Esophagus muscularis mucosa (tissue), 4 donors: ENCODE measurements around the gene RETREG1. TPM values are rescaled to one million over a fixed set of nuclear protein-coding genes. Genes with fewer than 3 reads are reported as not detected.

Experiments used
- DNase-seq: peaks from one replicate; pipeline ENCODE4 v3.0.0-alpha.2; 2017; ENCODE audit errors: extremely low spot score
- H3K27ac ChIP-seq, 4 donors: fragments of 200-600 bp; sonication (generic); replicated peaks in 1 of 4; 1 replicate in 3 of 4; 2 replicates in 1 of 4; pipeline ENCODE4 v1.5.1; 2016 to 2019; ENCODE audit warnings: mild to moderate bottlenecking in 1 of 4
- H3K27me3 ChIP-seq, 4 donors: fragments of 200-600 bp; sonication (generic); one replicate each; pipeline versions ENCODE4 v1.5.1 to v1.6.0; 2016 to 2019
- H3K36me3 ChIP-seq, 4 donors: fragments of 200-600 bp; sonication (generic); one replicate each; pipeline ENCODE4 v1.5.1; 2016 to 2019
- H3K4me1 ChIP-seq, 4 donors: fragments of 200-600 bp; sonication (generic); one replicate each; pipeline ENCODE4 v1.5.1; 2016 to 2019
- H3K4me3 ChIP-seq, 4 donors: fragments of 200-600 bp; sonication (generic); 1 replicate in 2 of 4; 2 replicates in 2 of 4; pipeline ENCODE4 v1.5.1; 2016 to 2019; ENCODE audit warnings: mild to moderate bottlenecking in 4 of 4, moderate library complexity in 1 of 4
- H3K9me3 ChIP-seq, 4 donors: fragments of 200-600 bp; sonication (generic); 1 replicate in 3 of 4; 2 replicates in 1 of 4; pipeline ENCODE4 v1.5.1; 2016 to 2019
- EP300 ChIP-seq: sonication (generic); formaldehyde crosslinking; IDR thresholded peaks from one replicate; pipeline ENCODE4 v1.6.1; 2017; ENCODE audit warnings: antibody characterized with exemption
- POLR2A ChIP-seq: fragments of 450-650 bp; IDR thresholded peaks from one replicate; pipeline ENCODE4 v1.6.1; 2017; ENCODE audit warnings: antibody characterized with exemption, moderate library complexity, mild to moderate bottlenecking, low read depth
- POLR2AphosphoS5 ChIP-seq, 2 donors: sonication (generic); formaldehyde crosslinking; IDR thresholded peaks; one replicate each; pipeline ENCODE4 v1.6.1; 2017; ENCODE audit warnings: antibody characterized with exemption in 2 of 2
- WGBS: methylation state at CpG from one replicate; pipeline ENCODE4 v1.1.5; 2018; 5-methylcytosine and 5-hydroxymethylcytosine counted together
- intact Hi-C: fragments of 100-400 bp; cut with DNase I; formaldehyde crosslinking; loops from one replicate; pipeline ENCODE4 v1.15.1; 2023
- total RNA-seq, 4 donors: library from RNA; depleted of rRNA; stranded (reverse); fragments of >200 nt; gene quantifications; one replicate each; pipeline versions ENCODE4 v1.1.0 to v1.2.1, GENCODE V29; 2016
- TF ChIP-seq, protein P1 (sequence below), 3 experiments: fragments of 200-600 bp in 2 of 3; fragments of 450-650 bp in 1 of 3; sonication (generic) in 2 of 3; IDR thresholded peaks; one replicate each; pipeline ENCODE4 v1.5.1; 2017 to 2019; ENCODE audit warnings: antibody characterized with exemption in 3 of 3, mild to moderate bottlenecking in 2 of 3, moderate library complexity in 1 of 3

The RETREG1 gene
- total RNA-seq, 4 donors from 2014 or later = 7.5 to 13.0 (median 10.3) TPM

GRCh38 chr5:16486711-16487111, 130.1 kb downstream of the RETREG1 start:
- no peaks in the 10 kb centered on the region for H3K27me3 ChIP-seq
- no peak for DNase-seq
- no peak overlapping the region for H3K27ac ChIP-seq
- H3K4me3 ChIP-seq = no peak overlapping the region
- TF ChIP-seq EP300 = no peak
- no peak for TF ChIP-seq POLR2AphosphoS5 (IDR thresholded peaks at IDR 0.05)
- TF ChIP-seq, protein P1, sequence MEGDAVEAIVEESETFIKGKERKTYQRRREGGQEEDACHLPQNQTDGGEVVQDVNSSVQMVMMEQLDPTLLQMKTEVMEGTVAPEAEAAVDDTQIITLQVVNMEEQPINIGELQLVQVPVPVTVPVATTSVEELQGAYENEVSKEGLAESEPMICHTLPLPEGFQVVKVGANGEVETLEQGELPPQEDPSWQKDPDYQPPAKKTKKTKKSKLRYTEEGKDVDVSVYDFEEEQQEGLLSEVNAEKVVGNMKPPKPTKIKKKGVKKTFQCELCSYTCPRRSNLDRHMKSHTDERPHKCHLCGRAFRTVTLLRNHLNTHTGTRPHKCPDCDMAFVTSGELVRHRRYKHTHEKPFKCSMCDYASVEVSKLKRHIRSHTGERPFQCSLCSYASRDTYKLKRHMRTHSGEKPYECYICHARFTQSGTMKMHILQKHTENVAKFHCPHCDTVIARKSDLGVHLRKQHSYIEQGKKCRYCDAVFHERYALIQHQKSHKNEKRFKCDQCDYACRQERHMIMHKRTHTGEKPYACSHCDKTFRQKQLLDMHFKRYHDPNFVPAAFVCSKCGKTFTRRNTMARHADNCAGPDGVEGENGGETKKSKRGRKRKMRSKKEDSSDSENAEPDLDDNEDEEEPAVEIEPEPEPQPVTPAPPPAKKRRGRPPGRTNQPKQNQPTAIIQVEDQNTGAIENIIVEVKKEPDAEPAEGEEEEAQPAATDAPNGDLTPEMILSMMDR (IDR thresholded peaks at IDR 0.05) = no peak
- TF ChIP-seq POLR2A = no peak
- peaks cover 0 to 6% (median under 1%) of the 10 kb centered on the region in 4 donors for H3K4me1 ChIP-seq
- H3K9me3 ChIP-seq = no peaks in the 10 kb centered on the region
- WGBS = 70% methylated on average over 4 of the region's 4 CpGs
- H3K36me3 ChIP-seq = no peaks in the 10 kb centered on the region
- intact Hi-C loops = loop anchor here (10.0 kb wide), 1 partner anchor 178 kb away; no protein-coding TSS in a partner anchor

DNA sequence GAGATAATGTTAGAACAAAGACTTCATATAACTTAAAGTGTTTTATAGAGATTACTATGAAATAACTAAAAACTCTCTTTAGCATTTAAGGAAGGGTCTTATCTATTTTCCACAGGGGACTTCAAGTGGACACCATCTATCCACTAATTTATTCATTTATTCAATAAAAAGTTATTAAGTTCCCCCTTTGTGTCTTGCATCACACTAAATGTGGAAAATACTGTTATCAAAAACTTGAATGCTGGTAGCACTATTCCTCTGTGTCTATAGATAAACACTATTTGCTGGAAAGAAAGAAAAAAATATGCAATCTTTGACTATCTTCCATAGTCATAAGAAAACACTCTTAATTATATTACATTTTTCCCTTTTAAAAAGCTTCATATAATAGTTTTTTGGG, 131.1 kb downstream of the RETREG1 start:
- TF ChIP-seq EP300 (no peak), POLR2AphosphoS5 (IDR thresholded peaks at IDR 0.05) (no peak), POLR2A (no peak)
- TF ChIP-seq, protein P1 (IDR thresholded peaks at IDR 0.05) = no peak
- no peak overlapping the region for H3K27ac ChIP-seq
- intact Hi-C loops = loop anchor here (10.0 kb wide), 1 partner anchor 179 kb away; no protein-coding TSS in a partner anchor

DNA sequence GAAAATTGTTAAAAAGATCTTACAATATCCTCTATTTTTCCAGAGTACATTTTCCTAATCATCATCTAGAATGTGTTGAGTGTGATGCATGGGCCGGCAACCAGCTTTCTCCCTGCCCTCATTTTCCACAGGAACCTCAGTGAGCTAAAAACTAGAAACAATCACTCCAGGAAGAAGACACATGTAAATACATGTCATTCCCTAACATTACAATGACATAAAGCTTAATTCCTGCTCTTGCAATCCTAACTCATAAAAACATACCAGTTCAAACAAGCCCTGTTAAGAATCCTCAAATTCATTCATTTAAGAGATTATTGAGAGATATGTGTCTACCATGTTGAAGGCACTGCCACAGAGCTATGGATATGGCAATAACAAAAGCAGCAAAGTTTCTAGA, 132.7 kb downstream of the RETREG1 start:
- no peak overlapping the region for H3K27ac ChIP-seq
- intact Hi-C loops = loop anchor here (10.0 kb wide), 1 partner anchor 181 kb away; no protein-coding TSS in a partner anchor
- TF ChIP-seq EP300 (no peak), POLR2AphosphoS5 (IDR thresholded peaks at IDR 0.05) (no peak), POLR2A (no peak)
- TF ChIP-seq, protein P1 (IDR thresholded peaks at IDR 0.05) = no peak
- 76% methylated on average over 1 of the region's 1 CpG for WGBS
- no peaks in the 10 kb centered on the region for H3K27me3 ChIP-seq
- no peak for DNase-seq
- no peak overlapping the region for H3K4me3 ChIP-seq
- peaks cover 0 to 6% (median 0%) of the 10 kb centered on the region in 4 donors for H3K4me1 ChIP-seq
- no peaks in the 10 kb centered on the region for H3K9me3 ChIP-seq
- H3K36me3 ChIP-seq = no peaks in the 10 kb centered on the region

More for the DNA sequence above, 131.1 kb downstream of the RETREG1 start:
- no peaks in the 10 kb centered on the region for H3K36me3 ChIP-seq
- H3K27me3 ChIP-seq = no peaks in the 10 kb centered on the region
- no peaks in the 10 kb centered on the region for H3K9me3 ChIP-seq
- peaks cover 0 to 6% (median 0%) of the 10 kb centered on the region in 4 donors for H3K4me1 ChIP-seq
- DNase-seq = no peak
- no peak overlapping the region for H3K4me3 ChIP-seq

GRCh38 chr5:16483361-16483760, 133.4 kb downstream of the RETREG1 start:
- Histone ChIP-seq H3K9me3 (no peaks in the 10 kb centered on the region), H3K27me3 (no peaks in the 10 kb centered on the region), H3K4me1 (peaks cover 0 to 6% (median 0%) of the 10 kb centered on the region in 4 donors), H3K27ac (no peak overlapping the region), H3K4me3 (no peak overlapping the region), H3K36me3 (no peaks in the 10 kb centered on the region)
- intact Hi-C loops = loop anchor here (10.0 kb wide), 1 partner anchor 181 kb away; no protein-coding TSS in a partner anchor
- TF ChIP-seq POLR2A = no peak
- TF ChIP-seq, protein P1 (IDR thresholded peaks at IDR 0.05) = no peak
- DNase-seq = no peak

DNA sequence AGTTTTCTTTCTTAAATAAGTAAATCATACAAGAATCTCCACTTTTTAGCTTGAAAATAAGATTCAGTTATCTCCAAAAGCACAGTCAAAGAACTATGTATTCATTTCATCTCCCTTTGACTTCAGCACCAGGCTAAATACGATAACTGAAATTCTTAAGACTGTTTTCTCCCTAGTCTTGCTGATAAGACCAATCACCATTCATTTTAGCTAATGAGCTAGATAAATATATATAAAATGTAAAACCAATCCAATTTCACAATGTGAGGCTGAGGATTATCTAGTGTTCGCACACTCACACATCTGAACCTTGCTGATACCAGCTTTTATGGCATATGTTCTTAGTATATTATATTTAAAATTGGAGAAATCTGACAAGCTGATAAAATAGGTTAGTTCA, 133.9 kb downstream of the RETREG1 start:
- intact Hi-C loops = loop anchor here (10.0 kb wide), 1 partner anchor 182 kb away; no protein-coding TSS in a partner anchor
- Histone ChIP-seq H3K36me3 (no peaks in the 10 kb centered on the region), H3K4me3 (no peak overlapping the region), H3K27me3 (no peaks in the 10 kb centered on the region), H3K27ac (no peak overlapping the region), H3K9me3 (no peaks in the 10 kb centered on the region), H3K4me1 (peaks cover 0 to 6% (median 0%) of the 10 kb centered on the region in 4 donors)
- TF ChIP-seq POLR2AphosphoS5 (IDR thresholded peaks at IDR 0.05) = no peak
- no peak for TF ChIP-seq POLR2A
- no peak for TF ChIP-seq EP300
- TF ChIP-seq, protein P1 (IDR thresholded peaks at IDR 0.05) = no peak
- no peak for DNase-seq
- 90% methylated on average over 2 of the region's 2 CpGs for WGBS
